COLO668 (cell line): ENCODE measurements around the gene NFIC.
"Not testable (repeated sequence)": the region's sequence is repeated elsewhere in the genome, so short reads cannot be mapped to it uniquely, and the experiment has no call there.

Source experiments
- DNase-seq: peaks from one replicate; lab custom pipeline; 2025; ENCODE audit not compliant: unreplicated experiment; lab: John Stamatoyannopoulos, UW

NFIC gene

GRCh38 chr19:3365836-3366752, at the start of gene NFIC:
NFIC (plus strand) TSS chr19:3366583; CDS start chr19:3366637, 54 bp downstream.
- DNase-seq: no peak

GRCh38 chr19:3316659-3317207, 49.6 kb upstream of the NFIC start:
- DNase-seq: no peak

GRCh38 chr19:3319643-3320353, 46.6 kb upstream of the NFIC start:
- DNase-seq: no peak

- DNase-seq: no peak
These were observed 46.1 kb upstream of the NFIC start for GRCh38 chr19:3320354-3320670.

- DNase-seq: no peak
These were observed 45.5 kb upstream of the NFIC start for GRCh38 chr19:3320853-3321252.

- DNase-seq: no peak
These were observed 44.7 kb upstream of the NFIC start for GRCh38 chr19:3321696-3322095.

GRCh38 chr19:3322199-3322978, 44.0 kb upstream of the NFIC start:
- no peak for DNase-seq

- DNase-seq: no peak
These were observed 43.4 kb upstream of the NFIC start for GRCh38 chr19:3323026-3323425.

- no peak for DNase-seq
These were observed 42.7 kb upstream of the NFIC start for GRCh38 chr19:3323658-3324057.

GRCh38 chr19:3324405-3324856, 42.0 kb upstream of the NFIC start:
- DNase-seq: peak; percentile 28

GRCh38 chr19:3325451-3325850, 40.9 kb upstream of the NFIC start:
- no peak for DNase-seq

GRCh38 chr19:3328743-3329142, 37.6 kb upstream of the NFIC start:
- no peak for DNase-seq

GRCh38 chr19:3330047-3330446, 36.3 kb upstream of the NFIC start:
- DNase-seq: no peak

GRCh38 chr19:3332232-3332631, 34.2 kb upstream of the NFIC start:
- not testable (repeated sequence) for DNase-seq

- DNase-seq: no peak
These were observed 33.3 kb upstream of the NFIC start for GRCh38 chr19:3333020-3333583.

GRCh38 chr19:3333662-3334061, 32.7 kb upstream of the NFIC start:
- DNase-seq: no peak

- DNase-seq: not testable (repeated sequence)
These were observed 31.5 kb upstream of the NFIC start for GRCh38 chr19:3334749-3335430.

GRCh38 chr19:3335431-3336350, 30.7 kb upstream of the NFIC start:
- no peak for DNase-seq

GRCh38 chr19:3336351-3336679, 30.1 kb upstream of the NFIC start:
- no peak for DNase-seq
